HEK293 (cell line): ENCODE results near the gene OST4.
A peak's percentile ranks its signal among the peaks of the same experiment; 100 is the strongest.

Experiments used
- CTCF ChIA-PET: fragments of 350-600 bp; formaldehyde crosslinking; extraction: SDS; loops from one replicate; lab custom pipeline; 2021; ENCODE audit warnings: antibody characterized with exemption; lab: Yijun Ruan, JAX
- POLR2A ChIA-PET: fragments of 300-600 bp; formaldehyde crosslinking; extraction: SDS; loops from one replicate; lab custom pipeline; 2020; ENCODE audit warnings: antibody characterized with exemption, inconsistent platforms; lab: Yijun Ruan, JAX
- H3K27ac ChIP-seq: fragments of 200-500 bp; sonication (Bioruptor generic); 2 replicates; pipeline ENCODE4 v1.5.1; 2014; ENCODE audit warnings: low read depth, low read length, control low read depth, inconsistent platforms; ENCODE audit errors: extremely low read depth
- H3K36me3 ChIP-seq, 2 experiments: fragments of 200-500 bp in 1 of 2; sonication (Bioruptor generic) in 1 of 2; 1 replicate in 1 of 2; 2 replicates in 1 of 2; pipeline ENCODE4 v1.5.1; 2014 to 2017; ENCODE audit warnings: inconsistent platforms in 2 of 2, low read length in 2 of 2; ENCODE audit not compliant: control insufficient read depth in 2 of 2, insufficient read depth in 1 of 2
- H3K4me1 ChIP-seq: fragments of 200-500 bp; sonication (Bioruptor generic); 2 replicates; pipeline ENCODE4 v1.5.1; 2014; ENCODE audit warnings: mild to moderate bottlenecking, low read length, inconsistent platforms; ENCODE audit not compliant: control insufficient read depth, insufficient read depth
- H3K4me3 ChIP-seq: 2 replicates; pipeline ENCODE4 v1.5.1; 2011; ENCODE audit warnings: low read depth, mild to moderate bottlenecking, control low read depth, low read length, moderate library complexity
- H3K9me3 ChIP-seq: fragments of 200-500 bp; sonication (Bioruptor generic); 2 replicates; pipeline ENCODE4 v1.5.1; 2014; ENCODE audit warnings: low read depth, low read length, inconsistent platforms; ENCODE audit not compliant: control insufficient read depth, insufficient read depth
- ZNF549 ChIP-seq: fragments of 450-650 bp; IDR thresholded peaks from 2 replicates; pipeline ENCODE4 v1.5.1; 2018; ENCODE audit warnings: missing biosample characterization, missing genetic modification characterization, mild to moderate bottlenecking, inconsistent platforms, moderate library complexity
- ZNF600 ChIP-seq: fragments of 450-650 bp; formaldehyde crosslinking; IDR thresholded peaks from 2 replicates; pipeline ENCODE4 v1.5.1; 2016; ENCODE audit warnings: missing biosample characterization, missing genetic modification characterization

Gene OST4

DNA sequence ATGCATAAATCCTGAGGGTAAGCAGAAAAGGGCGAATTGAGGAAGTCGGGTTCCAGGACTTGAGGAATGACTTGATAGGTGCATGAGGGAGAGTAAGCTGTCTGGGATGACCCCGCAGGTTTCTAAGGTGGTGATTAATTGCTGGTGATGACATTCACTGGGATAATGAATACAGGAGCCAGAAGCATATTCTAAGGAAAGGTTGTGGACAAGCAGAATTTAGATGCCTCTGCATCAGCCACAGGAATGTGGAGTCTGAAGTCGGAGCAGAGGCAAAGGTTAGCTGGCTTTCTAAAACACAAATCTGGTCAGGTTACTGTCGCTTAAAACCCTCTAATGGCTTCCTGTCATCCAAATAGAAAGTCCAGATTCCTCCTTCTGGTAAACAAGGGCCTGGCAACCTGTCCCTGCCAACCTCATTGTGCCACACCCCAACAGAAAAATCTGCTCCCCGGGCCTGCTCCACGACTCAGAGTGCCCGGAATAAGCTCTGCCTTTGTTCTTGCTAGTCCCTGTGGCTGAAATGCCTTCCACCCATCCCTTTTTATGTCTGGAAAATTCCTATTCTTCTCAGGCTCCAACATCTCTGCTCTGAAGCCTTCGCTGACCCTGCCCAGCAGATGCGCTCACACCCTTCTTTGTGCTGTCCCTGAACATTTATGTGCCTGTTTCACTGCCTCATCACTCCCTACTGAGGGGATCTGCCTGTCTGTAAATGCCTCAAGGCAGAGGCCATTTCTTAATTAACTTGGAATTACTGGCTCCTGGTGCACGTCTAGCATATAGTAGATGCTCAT, 50.0 kb downstream of the OST4 start:
- Histone ChIP-seq H3K27ac (no peak overlapping the region), H3K4me3 (no peak overlapping the region), H3K36me3 (peaks cover 0 to 48% of the 10 kb centered on the region in 2 experiments; a peak in 1 of 3 replicates), H3K9me3 (no peaks in the 10 kb centered on the region), H3K4me1 (0 out of 2 replicates have a peak, but pooled peaks cover 3% of the 10 kb centered on the region)
- POLR2A ChIA-PET, result interaction anchor here (0.6 kb wide), 1 partner anchor 66 kb away, joined by 4 read pairs; no protein-coding TSS in a partner anchor
- CTCF ChIA-PET, result interaction anchor here (0.6 to 10.1 kb wide), 3 partner anchors 10 to 179 kb away, joined by 3 to 307 read pairs (median 3); no protein-coding TSS in a partner anchor
- no peak for TF ChIP-seq ZNF549 (tag by site-specific recombination)
- TF ChIP-seq ZNF600, result 0 out of 2 replicates have a peak, but pooled peaks have one; percentile 11
